Gastrocnemius medialis (tissue), 4 donors: ENCODE results near the gene DRGX.

ENCODE experiments used
- CTCF ChIP-seq, 5 experiments: fragments of 450-650 bp in 3 of 5; fragments of 200-600 bp in 2 of 5; sonication (generic) in 2 of 5; IDR thresholded peaks in 4 of 5; conservative IDR thresholded peaks in 1 of 5; 1 replicate in 4 of 5; 2 replicates in 1 of 5; pipeline ENCODE4 v1.5.1; 2016 to 2019; ENCODE audit warnings: antibody characterized with exemption in 5 of 5, mild to moderate bottlenecking in 3 of 5, moderate library complexity in 3 of 5
- POLR2A ChIP-seq, 2 donors: fragments of 450-650 bp; IDR thresholded peaks; one replicate each; pipeline ENCODE4 v1.6.1; 2017; ENCODE audit warnings: antibody characterized with exemption in 2 of 2, mild to moderate bottlenecking in 2 of 2, moderate library complexity in 2 of 2

- TF ChIP-seq POLR2A (IDR thresholded peaks at IDR 0.05) (no peak), CTCF (IDR thresholded peaks at IDR 0.05 in 4 of 5, conservative IDR thresholded peaks at IDR 0.05 in 1 of 5) (no peak)
These were observed 43.6 kb downstream of the DRGX start for GRCh38 chr10:49352323-49352722.
